Prostate gland (tissue), 2 donors: ENCODE data around the gene CIDEA.
"Not testable (repeated sequence)": the region's sequence is repeated elsewhere in the genome, so short reads cannot be mapped to it uniquely, and the experiment has no call there.

Experiments
- POLR2A ChIP-seq: fragments of 450-650 bp; IDR thresholded peaks from one replicate; pipeline ENCODE4 v1.6.1; 2016; ENCODE audit warnings: antibody characterized with exemption, mild to moderate bottlenecking
- TF ChIP-seq, protein P1 (sequence below), 4 experiments: fragments of 200-600 bp in 2 of 4; fragments of 450-650 bp in 2 of 4; sonication (generic) in 2 of 4; IDR thresholded peaks; 1 replicate in 3 of 4; 2 replicates in 1 of 4; pipeline ENCODE4 v1.5.1; 2016 to 2019; ENCODE audit warnings: antibody characterized with exemption in 4 of 4, mild to moderate bottlenecking in 2 of 4, moderate library complexity in 2 of 4

DNA sequence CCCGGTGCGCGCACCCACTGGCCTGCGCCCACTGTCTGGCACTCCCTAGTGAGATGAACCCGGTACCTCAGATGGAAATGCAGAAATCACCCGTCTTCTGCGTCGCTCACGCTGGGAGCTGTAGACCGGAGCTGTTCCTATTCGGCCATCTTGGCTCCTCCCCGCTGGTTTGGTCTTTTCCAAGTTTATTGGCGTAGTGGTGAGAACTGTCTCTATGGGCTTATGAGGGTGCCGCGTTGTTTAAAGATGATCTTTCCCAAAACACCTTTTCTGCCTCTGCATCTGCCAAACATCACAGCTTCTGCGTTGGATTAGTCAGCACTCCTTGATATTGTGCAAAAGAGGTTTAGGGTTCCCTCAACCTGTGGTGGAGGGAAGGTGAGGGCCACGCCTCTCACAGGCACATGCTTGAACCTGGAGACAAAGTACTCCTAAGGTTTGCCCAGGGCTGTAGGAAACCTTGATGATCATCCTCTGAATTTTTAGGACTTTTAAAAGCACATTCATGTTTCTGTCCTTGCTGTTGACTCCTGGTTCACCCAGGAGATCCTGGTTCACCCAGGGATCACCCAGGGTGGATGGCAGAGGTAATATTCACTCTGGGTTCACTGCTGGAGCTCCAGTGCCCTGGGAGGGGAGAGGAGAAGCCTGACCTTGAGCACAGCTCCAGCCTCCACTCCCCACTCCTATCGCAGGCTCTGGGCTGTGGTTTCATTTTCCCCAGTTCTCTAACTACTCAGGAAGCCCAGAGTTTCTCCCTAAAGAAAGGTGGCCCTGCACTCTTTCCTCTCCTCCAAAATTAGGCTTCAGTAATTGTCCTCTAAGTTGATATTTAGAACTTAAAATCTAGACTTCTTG, 45.6 kb upstream of the CIDEA start:
- TF ChIP-seq, protein P1, sequence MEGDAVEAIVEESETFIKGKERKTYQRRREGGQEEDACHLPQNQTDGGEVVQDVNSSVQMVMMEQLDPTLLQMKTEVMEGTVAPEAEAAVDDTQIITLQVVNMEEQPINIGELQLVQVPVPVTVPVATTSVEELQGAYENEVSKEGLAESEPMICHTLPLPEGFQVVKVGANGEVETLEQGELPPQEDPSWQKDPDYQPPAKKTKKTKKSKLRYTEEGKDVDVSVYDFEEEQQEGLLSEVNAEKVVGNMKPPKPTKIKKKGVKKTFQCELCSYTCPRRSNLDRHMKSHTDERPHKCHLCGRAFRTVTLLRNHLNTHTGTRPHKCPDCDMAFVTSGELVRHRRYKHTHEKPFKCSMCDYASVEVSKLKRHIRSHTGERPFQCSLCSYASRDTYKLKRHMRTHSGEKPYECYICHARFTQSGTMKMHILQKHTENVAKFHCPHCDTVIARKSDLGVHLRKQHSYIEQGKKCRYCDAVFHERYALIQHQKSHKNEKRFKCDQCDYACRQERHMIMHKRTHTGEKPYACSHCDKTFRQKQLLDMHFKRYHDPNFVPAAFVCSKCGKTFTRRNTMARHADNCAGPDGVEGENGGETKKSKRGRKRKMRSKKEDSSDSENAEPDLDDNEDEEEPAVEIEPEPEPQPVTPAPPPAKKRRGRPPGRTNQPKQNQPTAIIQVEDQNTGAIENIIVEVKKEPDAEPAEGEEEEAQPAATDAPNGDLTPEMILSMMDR (IDR thresholded peaks at IDR 0.05) = not testable (repeated sequence)
- not testable (repeated sequence) for TF ChIP-seq POLR2A
